GM19025 (cell line): Measurements from ENCODE around the gene MYRFL.

ENCODE experiments used
- ATAC-seq: cut with Tn5 transposase; IDR thresholded peaks from one replicate; pipeline ENCODE4 v1.9.1; 2021; ENCODE audit warnings: mild to moderate bottlenecking, low read depth, moderate library complexity; ENCODE audit not compliant: unreplicated experiment

The MYRFL gene

GRCh38 chr12:69929125-69929524, 104.1 kb downstream of the MYRFL start:
- ATAC-seq = no peak

GRCh38 chr12:69929531-69929930, 104.5 kb downstream of the MYRFL start:
- ATAC-seq = no peak

DNA sequence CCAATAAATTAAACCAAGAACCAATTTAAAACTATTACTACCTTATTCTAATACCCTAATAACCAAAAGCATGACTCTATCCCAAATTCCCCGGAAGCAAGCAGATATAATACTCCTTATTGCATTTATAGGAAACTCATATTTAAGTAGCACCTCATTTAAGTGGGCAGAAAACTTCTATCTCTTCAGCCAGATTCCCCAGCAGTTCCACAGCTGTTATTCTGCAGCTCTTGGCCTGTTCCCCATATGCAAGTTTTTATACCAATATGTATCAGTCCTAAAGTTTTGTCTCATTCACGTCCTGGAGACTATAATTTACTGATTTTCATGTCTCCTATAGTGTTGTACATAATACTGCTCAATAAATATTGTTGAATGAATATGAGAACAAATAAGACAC, 106.5 kb downstream of the MYRFL start:
- ATAC-seq = no peak

- no peak for ATAC-seq
Measured at GRCh38 chr12:69932154-69932553, 107.1 kb downstream of the MYRFL start.

- ATAC-seq = peak; percentile 75
Measured at GRCh38 chr12:69932676-69933552, 107.9 kb downstream of the MYRFL start.

DNA sequence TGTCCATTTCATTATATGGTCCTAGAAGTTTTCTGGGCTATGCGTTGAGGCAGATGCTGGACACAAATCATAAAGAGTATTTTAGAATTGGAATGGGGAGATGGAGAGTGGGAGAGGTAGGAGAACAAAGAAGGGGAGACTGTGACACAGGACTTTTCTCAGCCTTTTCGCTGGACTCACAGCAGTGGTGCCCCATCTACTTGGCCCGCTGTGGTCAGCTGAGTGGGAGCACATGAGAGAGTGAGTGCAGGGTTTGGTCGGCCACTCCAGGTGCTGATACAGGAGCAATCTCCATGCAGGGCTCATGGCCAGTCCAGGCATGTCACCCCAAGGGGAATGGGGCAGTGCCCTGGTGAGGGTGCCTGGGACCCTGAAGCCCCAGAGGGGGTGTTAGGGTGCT, 109.0 kb downstream of the MYRFL start:
- no peak for ATAC-seq

DNA sequence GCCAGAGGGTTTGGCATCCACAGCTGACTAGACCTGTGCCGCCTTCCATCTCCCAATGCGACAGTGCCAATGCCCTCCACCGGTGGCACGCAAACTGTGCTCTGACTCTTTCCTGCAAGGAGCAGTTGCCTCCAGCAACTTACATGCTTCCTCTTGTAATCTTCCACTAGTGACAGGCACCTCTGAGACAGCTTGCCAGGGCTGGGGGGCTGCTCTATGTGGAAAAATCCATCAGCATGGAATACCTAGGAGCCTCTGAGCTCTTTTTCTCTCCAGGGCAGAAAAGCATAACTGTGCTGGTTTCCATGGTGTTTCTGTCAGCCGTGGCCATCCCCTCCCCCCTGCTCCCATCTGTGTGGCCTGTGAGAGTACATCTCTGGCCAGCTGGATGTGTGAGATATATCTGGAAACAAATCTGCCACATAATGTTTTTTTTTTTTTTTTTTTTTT, 110.6 kb downstream of the MYRFL start:
- no peak for ATAC-seq

DNA sequence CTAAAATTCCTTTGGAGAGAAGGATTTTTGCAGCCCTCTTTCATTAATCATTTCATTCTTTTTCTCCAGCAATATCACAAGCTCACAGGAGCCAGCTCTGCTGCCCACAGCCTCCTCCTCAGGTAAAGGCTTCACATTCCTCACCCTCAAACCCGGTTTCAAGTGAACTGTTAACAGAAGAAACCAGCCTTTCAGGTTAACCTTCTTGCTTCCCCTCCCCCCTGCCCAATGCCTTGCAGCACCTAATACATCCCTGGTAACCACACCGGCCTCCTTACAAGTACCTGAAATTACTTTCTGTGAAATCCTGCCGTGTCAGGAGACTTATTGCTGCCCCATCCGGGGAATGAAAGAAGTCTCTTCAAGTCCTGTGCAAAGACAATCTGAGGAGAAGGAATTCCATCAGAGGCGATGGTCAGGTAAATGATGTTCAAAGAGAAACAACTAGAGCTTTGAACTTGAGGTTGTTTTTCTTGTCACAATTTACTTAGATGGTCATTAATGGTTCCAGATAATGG, 111.2 kb downstream of the MYRFL start:
- ATAC-seq = no peak

DNA sequence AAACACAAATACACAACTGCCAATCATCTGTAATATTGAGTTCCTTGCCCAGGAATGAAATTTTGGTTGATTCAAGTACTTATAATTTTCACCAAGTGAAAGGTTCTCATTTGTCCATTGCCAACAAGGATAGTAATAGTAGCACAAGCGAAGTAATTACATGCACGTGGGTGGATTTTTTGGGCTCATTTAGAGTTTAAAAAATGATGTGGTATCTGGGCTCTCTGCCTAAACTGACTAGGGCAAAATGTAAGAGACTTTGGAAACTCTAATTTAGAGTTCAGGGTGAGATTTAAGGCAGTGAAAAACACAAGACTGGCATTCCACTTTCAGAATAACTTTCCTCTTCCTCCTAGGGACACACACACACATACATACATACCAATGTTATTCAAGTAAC, 111.7 kb downstream of the MYRFL start:
- ATAC-seq = no peak

DNA sequence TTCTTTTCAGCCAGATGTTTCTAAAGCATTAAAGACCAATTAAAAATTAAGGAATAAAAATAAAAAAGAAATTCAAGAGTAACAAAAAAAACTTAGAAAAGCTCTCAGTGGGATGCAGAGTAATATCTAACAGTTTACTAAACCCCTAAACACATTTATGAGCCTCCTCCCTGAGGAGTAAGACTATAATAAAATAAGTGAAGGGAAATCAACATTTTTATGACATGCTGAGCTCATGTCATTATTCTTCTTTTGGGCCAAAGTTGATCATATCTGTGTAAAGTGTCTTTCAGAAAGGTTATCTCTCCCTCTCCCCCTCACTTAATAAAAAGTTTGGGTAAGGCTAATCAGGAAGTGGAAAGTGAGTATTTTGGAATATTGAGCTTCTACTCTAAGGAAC, 122.1 kb downstream of the MYRFL start:
- ATAC-seq = no peak

GRCh38 chr12:69947897-69948296, 122.9 kb downstream of the MYRFL start:
- no peak for ATAC-seq

DNA sequence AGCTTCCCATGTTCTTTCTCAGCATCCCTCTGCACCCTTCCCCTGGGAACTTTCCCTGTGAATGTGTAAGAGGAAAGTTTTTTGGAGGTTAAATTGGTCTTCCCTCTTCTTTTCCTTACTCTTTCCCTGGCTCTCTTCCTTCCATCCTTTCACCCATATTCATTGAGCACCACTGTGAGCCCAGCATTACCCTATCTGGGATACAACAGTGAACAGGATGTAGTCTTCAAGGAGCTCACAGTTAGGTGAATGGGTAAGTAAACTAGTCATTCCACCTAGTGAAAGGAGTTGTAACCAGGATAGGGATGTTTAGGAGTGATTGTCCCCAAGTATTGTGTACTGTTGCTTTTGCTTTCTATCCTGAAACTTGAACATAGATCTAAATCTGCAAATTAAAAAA, 123.8 kb downstream of the MYRFL start:
- ATAC-seq = no peak

DNA sequence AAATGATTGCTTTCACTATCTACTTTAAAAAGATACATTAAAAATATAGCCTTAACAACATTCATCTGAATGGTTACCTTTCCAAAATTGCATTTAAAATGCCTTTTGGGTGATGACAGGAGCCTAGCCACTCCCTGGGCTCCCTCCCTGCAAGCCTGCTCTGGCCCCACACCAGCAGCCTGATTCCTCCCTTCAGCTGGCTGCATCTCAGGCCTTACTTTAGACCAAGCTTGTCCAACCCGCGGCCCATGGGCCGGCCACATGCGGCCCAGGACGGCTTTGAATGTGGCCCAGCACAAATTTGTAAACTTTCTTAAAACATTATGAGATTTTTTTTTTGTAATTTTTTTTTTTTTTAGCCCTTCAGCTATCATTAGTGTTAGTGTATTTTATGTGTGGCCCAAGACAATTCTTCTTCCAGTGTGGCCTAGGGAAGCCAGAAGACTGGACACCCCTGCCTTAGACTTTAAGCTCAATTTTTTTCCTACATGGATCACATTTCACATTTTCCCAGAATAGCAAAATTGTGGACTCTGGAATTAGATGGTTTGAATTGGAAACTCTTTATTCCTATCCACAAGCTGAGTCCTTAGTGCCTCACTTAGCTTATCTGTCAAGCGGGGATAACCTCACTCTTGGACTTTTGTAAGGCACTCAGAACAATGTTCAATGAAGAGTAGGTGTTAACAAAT, 124.4 kb downstream of the MYRFL start:
- ATAC-seq = no peak

GRCh38 chr12:69951108-69951507, 126.1 kb downstream of the MYRFL start:
- no peak for ATAC-seq

- ATAC-seq = no peak
Measured at GRCh38 chr12:69952890-69953289, 127.9 kb downstream of the MYRFL start.

DNA sequence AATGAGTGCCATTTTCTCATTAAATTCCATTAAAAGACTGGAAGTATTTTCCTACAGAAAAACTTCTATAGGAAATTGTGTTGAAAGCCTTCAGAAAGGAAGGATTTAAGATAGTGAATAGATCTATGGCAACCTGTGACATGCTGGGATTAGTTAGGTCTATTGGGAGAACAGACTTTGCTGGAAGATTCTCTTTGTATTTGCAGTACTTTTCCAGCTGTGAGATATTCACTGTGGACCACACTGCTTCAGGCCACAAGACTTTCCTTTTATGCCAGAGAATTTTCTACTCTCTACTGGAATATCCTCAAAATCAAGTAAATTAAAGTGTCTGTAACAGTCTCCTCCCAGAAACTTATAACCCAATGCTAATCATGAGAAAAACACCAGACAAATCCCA, 136.2 kb downstream of the MYRFL start:
- ATAC-seq = no peak

DNA sequence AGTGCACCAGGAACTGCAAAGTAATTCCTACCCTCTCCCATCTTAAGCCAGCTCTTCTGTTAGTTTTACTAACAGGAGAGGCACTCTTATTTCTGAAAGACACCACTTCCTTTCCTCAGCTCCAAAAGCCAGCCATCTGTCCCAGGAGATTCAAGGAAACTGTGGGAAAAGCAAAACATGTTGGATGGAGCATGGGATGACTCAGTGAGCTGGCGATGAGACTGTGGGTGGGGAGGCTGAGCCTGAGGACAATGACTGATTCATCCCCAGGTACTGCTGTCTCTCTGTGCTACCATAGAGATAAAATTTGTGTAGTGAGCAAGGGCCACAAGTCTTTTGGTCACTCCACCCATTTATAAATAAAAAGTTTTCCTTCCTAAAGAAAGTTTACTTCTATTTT, 141.4 kb downstream of the MYRFL start:
- no peak for ATAC-seq

GRCh38 chr12:69966839-69967238, 141.8 kb downstream of the MYRFL start:
- ATAC-seq = no peak

DNA sequence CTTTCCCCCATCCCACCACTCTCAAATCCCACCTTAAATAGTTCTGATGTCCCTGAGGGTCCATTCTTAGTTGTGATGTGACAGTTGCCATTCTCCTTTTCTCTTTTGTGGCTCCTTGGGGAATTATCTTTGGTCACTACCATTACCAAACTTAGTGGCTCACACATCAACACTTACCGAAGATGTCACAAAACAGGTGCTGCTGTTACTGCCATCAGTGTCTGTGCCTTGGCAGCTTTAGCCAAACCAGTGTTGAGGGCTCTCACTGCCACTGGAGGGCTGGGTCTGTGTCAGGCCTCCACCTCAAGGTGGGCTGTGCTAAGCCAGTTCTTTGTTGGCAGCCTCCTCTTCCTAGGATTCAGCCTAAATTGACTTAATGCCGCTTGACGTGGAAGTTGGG, 144.0 kb downstream of the MYRFL start:
- ATAC-seq = no peak

GRCh38 chr12:69972136-69972535, 147.1 kb downstream of the MYRFL start:
- ATAC-seq = no peak

GRCh38 chr12:69978020-69978419, 153.0 kb downstream of the MYRFL start:
- no peak for ATAC-seq
